Fibroblast of skin of left quadriceps (primary cell): ENCODE measurements around the gene FXN.
"Not testable (repeated sequence)": the region's sequence is repeated elsewhere in the genome, so short reads cannot be mapped to it uniquely, and the experiment has no call there.

Source experiments
- DNase-seq, 2 experiments: peaks; one replicate each; pipeline ENCODE4 v3.0.0-alpha.2; 2013; ENCODE audit warnings: low read depth in 2 of 2

FXN gene

DNA sequence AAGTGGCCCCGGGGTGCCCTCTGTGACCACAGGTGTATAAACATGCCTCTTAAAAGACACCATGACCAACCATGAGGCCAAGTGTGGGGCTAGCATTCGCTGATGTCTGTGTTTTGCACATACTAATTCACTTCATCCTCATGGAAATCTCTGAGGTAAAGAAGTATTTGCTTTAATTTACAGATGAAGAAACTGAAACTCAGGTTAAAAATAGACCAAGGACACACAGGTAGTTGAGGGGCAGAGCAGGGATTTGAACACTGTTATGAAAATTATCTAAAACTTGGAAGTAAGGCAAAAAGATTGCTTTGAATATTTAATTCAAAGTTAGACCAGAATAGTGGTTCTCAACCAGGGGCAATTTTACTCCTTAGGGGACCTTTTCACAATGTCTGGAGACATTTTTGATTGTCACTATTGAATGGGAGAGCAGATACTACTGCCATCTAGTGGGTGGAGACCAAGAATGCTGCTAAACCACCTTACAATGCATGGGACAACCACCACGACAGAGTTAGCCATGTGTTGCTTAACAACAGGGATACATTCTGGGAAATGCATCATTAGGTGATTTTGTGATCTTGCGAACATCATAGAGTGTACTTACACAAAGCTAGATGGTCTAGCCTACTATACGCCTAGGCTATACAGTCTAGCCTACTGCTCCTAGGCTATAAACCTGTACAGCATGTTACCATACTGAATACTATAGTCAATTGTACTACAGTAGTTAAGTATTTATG is 8.0 kb upstream of the FXN start:
- no peak for DNase-seq

DNA sequence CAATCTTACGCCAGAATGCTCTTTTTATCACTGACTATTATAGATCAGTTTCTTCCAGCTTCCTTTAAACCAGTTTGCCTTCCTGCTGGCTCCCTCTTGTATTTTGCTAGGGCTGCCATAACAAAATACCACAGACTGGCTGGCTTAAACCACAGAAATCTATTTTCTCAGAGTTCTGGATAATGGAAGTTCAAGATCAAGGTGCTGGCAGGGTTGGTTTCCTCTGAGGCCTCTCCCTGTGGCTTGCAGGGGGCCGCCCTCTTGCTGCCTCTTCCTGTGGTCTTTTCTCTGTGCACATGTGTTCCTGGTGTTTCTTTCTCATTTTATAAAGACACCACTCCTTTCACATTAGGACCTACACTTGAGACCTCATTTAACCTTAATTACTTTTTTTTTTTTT is 6.8 kb upstream of the FXN start:
- DNase-seq, result no peak

DNA sequence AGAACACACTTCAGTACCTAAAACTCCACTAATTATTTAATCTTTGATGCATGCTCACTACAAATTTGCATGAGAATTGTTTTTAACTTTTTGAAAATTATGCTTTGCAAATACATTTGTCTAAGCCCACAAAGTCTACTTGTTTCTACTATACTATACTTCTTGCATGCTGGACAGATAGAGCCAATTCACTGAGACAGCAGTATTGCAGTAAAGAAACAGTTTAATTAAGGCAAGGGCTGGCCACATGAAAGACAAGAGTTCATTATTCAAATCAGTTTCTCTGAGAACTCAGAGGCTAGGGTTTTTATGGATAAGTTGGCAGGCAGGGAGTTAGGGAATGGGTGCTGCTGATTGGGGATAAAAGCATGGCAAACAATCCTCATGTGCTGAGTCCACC is 6.0 kb upstream of the FXN start:
- no peak for DNase-seq

DNA sequence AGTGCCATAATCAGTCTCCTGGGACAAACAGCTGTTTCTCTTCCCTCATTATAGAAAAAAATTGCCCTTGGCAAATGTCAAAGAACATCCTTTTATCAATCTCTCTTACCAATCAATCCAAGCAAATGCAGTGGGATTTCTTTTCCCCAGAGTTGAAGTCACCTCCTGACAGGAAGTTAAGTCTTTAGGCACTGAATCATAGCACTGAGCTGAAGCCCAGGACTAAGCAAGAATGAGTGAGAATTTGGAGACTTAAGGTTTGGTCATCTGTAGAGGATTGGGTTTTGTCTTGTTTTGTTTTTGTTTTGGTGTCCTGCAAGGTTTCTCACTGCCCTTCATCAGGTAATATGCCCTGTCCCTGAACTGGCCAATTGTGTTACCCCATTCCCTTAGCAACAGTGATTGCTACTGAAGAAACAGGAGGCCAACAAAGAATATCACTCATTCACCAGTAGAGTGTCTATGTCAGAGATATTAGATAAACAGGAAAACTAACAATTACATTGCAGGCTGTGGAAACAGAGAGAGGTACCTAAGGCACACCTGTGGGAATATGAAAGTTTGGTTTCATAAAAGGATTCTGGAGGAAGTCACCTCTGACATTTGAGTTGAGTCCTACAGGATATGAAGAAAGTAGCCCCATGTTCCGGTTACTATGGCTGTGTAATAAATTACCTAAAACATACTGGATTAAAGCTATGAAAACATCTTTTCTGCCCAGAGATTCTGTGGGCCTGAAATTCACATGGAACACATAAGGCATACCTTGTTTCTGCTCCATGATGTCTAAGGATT is 4.5 kb upstream of the FXN start:
- DNase-seq, result no peak

DNA sequence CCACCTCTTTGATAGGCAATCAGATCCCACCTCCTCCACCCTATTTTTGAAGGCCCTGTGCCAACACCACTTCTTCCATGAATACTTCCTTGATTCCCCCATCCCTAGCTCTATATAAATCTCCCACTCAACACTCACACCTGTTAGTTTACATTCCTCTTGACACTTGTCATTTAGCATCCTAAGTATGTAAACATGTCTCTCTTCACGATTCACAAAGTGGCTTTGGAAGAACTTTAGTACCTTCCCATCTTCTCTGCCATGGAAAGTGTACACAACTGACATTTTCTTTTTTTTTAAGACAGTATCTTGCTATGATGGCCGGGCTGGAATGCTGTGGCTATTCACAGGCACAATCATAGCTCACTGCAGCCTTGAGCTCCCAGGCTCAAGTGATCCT is 1.5 kb upstream of the FXN start:
- no peak for DNase-seq

DNA sequence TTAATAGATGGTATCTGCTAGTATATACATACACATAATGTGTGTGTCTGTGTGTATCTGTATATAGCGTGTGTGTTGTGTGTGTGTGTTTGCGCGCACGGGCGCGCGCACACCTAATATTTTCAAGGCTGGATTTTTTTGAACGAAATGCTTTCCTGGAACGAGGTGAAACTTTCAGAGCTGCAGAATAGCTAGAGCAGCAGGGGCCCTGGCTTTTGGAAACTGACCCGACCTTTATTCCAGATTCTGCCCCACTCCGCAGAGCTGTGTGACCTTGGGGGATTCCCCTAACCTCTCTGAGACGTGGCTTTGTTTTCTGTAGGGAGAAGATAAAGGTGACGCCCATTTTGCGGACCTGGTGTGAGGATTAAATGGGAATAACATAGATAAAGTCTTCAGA is 757 bp downstream of the FXN start:
- DNase-seq, result no peak

DNA sequence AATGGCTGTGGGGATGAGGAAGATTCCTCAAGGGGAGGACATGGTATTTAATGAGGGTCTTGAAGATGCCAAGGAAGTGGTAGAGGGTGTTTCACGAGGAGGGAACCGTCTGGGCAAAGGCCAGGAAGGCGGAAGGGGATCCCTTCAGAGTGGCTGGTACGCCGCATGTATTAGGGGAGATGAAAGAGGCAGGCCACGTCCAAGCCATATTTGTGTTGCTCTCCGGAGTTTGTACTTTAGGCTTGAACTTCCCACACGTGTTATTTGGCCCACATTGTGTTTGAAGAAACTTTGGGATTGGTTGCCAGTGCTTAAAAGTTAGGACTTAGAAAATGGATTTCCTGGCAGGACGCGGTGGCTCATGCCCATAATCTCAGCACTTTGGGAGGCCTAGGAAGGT is 1.2 kb downstream of the FXN start:
- no peak for DNase-seq

DNA sequence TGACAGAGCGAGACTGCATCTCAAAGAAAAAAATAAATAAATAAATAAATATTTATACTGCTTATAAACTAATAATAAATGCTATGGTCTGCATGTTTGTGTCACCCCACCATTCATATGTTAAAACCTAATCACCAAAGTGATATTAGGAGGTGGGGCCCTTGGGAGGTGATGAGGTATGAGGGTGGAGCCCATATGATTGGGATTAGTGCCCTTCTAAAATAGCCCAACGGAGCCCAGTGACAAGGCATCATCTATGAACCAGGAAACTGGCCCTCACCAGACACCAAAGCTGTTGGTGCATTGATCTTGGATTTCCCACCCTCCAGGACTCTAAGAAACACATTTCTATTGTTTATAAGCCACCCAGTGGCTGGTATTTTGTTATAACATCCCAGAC is 5.1 kb downstream of the FXN start:
- no peak for DNase-seq

DNA sequence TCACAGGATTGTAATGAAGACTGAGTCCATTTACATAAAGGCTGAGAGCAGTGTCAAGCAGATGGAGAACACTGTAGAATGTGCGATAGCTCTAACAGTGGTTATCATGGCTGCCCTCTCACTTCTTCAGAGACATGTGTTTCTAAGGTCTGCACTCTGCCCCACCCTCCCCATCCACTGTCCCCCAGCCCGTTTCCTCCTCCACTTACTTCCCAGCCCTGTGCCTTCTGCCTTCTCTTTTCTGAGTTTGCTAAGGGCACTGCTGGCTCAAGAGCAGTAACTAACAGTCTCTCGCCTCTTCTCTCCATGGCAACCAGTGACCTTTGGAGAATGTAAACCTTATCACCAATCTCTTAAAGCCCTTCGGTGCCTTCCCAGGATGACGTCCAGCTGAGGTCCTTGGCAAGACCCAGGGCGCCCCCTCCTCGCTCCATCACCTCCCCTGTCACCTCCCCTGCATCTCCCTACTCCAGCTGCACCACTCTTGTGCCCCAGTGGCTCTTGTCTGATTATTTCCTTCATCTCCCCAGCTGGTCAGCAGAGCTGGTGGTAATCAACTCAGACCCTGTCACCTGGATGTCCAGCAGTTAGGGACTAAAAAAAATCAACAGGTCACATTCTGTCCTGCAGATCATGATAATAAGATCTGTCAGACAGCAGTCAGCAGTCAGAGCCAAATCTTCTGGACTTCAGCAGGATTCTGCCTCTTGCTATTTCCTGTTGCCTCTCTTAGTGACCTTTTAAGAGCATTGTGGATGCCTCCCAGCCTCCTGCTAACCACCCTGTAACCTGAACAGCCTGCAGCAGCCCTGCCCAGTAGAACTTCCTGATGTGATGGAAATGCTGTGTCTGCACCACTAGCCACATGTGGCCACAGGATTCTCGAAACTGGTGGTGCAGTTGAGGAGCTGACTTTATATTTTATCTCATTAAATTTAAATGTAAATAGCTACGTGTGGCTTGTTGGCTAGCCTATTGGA is 9.0 kb downstream of the FXN start:
- DNase-seq, result no peak

DNA sequence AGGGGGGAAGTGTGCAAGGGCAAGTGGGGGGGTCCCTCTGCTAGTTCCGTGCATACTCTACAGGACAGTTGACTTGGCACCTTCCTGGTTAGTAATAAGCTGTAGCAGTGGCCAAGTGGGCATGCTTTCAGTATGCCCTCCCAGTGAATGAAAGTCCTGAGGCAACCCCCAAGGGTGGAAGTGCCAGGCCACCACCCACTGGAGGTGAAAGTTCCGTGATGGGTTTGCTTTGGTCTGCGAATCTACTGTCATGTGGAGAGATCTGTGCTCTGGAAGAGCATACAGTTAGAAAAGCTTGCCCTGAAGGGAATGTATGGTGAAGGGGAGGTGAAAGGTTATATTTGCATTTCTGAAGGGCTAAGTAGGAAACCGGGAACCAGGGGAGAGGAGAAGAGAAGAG is 10.3 kb downstream of the FXN start:
- DNase-seq, result no peak

DNA sequence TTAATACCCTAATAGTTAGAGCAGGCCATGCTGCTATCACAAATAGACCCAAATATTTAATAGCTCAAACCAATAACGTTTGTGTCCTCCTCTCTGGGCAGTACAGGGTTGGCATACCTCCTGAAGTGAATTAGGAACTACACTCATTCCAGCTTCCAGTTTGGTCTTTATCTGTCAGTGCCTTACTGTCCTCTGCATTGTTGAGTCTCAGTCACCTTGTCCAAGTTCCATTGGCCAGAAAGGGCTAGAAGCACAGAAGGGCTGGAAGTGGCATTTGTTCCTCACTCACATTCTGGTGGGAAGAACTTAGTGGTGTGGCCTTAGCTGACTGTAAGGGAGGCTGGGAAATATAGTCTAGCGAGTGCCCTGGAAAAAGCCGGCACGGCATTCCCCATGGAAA is 11.2 kb downstream of the FXN start:
- no peak for DNase-seq

DNA sequence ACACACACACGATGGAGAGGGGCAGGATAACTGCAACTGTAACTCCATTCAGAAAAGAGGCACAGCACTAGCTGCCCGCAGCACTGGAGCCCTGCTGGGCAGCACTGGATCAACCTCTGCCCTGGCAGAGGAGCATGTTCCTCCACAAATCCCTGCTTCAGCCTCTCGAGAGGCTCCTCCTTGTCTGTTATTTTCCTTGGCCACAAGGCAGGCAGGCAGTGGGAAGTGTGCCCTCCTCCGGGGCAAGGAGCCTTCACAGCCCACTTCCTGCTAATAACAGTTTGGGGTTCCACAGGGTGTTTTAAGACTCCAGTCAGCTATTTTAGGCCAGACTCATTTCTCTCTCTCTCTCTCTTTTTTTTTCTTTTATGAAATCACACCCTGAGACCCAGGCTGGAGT is 11.8 kb downstream of the FXN start:
- no peak for DNase-seq

DNA sequence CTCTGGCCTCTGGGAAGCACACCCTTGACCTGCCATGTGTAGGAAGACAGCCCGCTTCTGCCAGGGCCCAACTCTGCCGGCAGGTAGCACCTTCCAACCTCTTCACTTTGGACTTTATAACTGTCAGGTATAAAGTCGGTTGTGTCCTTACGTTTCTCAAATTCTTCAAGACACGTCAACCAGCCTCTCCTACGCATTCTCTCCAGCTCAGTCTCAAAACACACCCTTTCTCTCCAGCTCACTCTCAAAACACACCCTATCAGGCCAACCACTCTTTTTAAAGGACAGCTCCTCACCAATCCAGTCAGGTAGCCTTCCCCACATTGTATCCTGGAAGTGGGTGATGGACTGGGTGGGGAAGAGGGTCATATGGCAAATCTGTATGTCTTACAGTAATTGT is 13.5 kb downstream of the FXN start:
- DNase-seq, result no peak

DNA sequence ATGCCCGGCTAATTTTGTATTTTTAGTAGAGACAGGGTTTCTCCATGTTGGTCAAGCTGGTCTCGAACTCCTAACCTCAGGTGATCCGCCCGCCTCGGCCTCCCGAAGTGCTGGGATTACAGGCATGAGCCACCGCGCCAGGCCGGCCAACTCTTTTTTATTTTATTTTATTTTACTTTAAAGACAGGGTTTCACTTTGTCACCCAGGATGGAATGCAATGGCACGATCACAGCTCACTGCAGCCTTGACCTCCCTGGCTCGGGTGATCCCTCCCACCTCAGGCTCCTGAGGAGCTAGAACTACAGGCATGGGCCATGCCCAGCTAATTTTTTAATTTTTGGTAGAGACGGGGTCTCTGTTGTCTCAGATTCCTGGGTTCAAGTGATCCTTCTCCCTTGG is 15.4 kb downstream of the FXN start:
- not testable (repeated sequence) for DNase-seq

DNA sequence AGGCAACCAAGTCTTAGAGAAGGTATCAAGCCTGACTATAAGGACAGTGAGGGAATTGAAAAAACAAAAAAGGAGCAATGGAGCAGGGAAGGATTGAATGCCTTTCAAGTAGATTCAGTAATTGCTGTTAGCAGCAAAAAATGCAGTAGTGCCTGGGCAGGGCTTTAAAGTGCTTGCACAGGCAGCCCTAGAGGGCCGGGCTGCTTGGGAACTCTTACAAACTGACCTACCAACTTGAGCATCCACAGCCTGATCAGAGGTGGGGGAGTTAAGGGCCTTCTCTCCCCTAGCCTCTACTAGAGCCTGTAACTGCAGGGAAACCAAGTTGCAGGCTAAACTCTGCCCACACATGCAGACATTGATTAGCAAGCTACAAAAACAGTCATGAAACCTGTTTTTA is 19.4 kb downstream of the FXN start:
- no peak for DNase-seq

DNA sequence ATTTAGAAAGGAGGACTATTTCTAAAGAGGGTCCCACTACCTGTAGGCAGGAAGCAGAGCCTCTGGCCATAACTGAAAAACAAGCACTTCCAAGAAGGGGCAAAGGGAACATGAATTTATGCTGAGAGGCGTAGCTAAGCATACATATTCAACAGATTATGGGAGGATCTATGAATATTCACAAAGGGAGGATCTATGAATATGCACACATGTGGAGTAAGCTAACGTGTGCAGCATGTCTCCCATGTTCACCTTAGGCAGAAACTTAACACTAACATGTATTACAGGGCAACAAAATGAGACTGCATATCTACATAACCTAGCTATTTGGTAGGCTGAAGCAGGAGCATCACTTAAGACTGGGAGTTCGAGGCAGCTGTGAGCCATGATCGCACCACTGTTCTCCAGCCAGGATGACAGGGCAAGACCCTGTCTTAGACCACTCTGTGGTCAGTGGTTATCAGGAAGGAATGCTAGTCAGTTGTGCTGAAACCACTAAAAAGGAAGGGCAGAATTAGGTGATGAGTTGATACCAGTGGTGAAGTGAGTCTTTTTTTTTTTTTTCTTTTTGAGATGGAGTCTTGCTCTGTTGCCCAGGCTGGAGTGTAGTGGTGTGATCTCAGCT is 20.8 kb downstream of the FXN start:
- no peak for DNase-seq

DNA sequence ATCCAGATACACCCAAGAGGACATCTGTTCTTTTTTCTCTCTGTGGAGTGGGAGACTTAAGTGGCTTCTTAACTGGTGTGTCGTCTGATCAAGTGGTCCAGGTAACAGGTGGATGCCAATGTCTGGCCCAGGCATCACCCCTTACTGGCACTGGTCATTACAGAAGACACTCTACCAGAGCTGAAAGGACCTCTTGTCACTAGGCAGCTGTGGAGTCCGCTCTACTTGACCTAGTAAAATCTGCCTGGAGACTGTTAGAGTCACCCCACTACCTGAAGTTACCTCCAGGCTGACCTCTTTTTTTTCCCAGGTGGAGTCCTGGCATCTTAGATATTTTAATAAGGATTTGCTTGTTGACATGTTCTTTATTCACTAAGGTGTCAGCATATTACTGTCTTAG is 22.5 kb downstream of the FXN start:
- DNase-seq, result no peak

DNA sequence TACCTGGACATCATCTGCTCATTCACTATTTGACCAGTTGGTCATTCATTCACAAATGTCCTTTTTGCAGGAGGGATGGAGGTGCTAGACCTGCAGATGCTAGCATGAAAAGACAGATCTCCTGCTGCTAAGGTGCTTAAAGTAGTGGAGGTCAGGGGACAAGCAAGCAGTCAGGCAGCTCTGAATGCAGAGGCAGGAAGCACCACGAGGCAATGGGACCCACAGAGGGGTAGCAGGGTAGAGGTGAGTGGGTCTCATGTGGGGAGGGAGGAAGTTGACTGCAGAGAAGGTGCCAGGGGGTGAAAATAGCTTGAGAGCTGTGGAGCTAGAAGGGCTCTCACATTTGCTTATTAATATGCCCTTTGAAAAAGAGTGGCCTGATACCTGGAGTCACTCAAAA is 25.2 kb downstream of the FXN start:
- DNase-seq, result no peak

DNA sequence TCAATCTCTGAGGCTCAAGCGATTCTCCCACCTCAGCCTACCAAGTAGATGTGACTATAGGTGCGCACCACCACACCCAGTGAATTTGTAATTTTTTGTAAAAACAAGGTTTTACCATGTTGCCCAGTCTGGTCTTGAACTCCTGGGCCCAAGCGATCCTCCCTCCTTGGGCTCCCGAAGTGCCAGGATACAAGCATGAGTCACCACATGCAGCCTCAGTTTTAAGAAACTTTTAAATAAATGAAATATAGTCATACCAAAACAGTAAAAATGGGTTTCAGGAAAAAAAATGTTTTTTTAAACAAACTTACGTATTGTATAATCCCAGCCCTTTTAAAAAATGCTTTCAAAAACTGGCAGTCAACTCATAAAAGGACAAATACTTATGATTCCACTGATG is 26.6 kb downstream of the FXN start:
- DNase-seq, result no peak

DNA sequence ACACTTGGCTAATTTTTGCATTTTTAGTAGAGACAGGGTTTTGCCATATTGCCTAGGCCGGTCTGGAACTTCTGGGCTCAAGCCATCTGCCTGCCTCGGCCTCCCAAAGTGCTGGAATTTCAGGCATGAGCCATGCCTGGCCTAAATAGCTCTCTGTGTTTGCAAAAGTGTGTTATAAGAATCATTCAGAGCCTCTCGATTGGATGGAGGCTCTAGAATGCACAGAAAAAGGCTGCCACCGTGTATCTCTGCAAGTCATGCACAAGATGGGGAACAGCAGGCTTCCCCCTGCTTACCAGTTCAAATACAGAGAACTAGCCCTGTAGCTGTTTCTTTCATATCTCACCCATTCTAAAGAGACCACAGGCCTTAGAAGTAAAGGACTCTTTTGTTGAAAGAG is 28.3 kb downstream of the FXN start:
- no peak for DNase-seq

DNA sequence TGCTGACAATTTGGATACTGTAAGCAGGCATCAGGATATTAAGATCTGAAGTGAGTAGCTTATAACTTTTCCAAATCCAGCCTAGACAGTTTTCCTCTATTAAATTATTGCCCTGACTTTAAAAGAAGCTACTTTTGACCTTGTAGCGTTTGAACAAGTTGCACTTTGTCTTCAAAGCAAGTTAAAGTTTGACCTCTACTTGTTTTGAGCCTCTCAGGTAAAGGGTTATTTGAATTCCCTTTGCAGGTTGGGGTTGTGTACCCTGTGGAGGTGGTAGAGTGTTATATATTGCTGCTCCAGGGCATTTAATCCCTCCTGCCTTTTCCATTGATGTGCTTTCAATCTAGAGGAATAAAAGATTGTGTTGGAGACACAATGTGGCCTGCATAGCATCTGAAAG is 30.1 kb downstream of the FXN start:
- no peak for DNase-seq

DNA sequence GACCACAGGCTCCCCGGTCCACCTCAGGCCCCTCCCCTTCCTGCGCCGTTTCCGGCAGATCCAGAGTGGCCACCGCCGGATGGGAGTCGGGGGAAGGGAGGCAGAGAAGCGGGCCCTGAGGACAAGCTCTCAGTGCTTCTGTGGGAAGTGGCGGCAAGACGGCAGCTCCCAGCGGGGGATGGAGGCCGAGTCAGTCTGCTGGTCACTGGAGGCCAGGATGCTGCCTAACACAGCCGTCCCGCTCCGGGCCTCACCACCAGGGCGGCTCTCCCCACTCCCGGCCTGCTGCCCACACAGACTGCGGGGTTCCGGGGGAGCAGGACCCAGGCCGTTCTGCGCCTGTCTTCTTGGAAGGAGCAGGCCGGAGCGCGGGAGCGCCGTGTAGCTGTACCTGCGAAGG is 31.4 kb downstream of the FXN start:
- no peak for DNase-seq
